ENCODE data around the gene DIS3L. TPM values are rescaled to one million over a fixed set of nuclear protein-coding genes. Genes with fewer than 3 reads are reported as not detected.
"Not testable (repeated sequence)": the region's sequence is repeated elsewhere in the genome, so short reads cannot be mapped to it uniquely, and the experiment has no call there.

Gene DIS3L
- total and polyA plus RNA-seq, 2 experiments from 2014 or later, result 27.2 to 39.6 TPM

GRCh38 chr15:66323312-66323928, 30.1 kb downstream of the DIS3L start:
- Histone ChIP-seq H3K27me3 (no peaks in the 10 kb centered on the region), H3K27ac (peak overlapping the region; percentile 88), H3K4me1 (ENCODE audit: low read depth) (peaks cover 17% of the 10 kb centered on the region), H3K9me3 (ENCODE audit: low read depth) (no peaks in the 10 kb centered on the region), H3K4me3 (no peak overlapping the region), H3K36me3 (peaks cover 22% of the 10 kb centered on the region)
- peak in 1 of 2 donors; percentile 31 for DNase-seq (ENCODE audit: low read depth in 1 of 2, low spot score in 1 of 2)
- no peak for TF ChIP-seq CTCF (IDR thresholded peaks at IDR 0.05; ENCODE audit: low read depth, low read length)

GRCh38 chr15:66326051-66326450, 32.7 kb downstream of the DIS3L start:
- Histone ChIP-seq H3K4me3 (no peak overlapping the region), H3K4me1 (ENCODE audit: low read depth) (peaks cover 17% of the 10 kb centered on the region), H3K9me3 (ENCODE audit: low read depth) (no peaks in the 10 kb centered on the region), H3K36me3 (peaks cover 37% of the 10 kb centered on the region), H3K27ac (no peak overlapping the region), H3K27me3 (no peaks in the 10 kb centered on the region)
- DNase-seq (ENCODE audit: low read depth in 1 of 2, low spot score in 1 of 2), result no peak
- no peak for TF ChIP-seq CTCF (IDR thresholded peaks at IDR 0.05; ENCODE audit: low read depth, low read length)

GRCh38 chr15:66327736-66328135, 34.4 kb downstream of the DIS3L start:
- Histone ChIP-seq H3K4me3 (no peak overlapping the region), H3K27ac (no peak overlapping the region), H3K36me3 (peaks cover 39% of the 10 kb centered on the region), H3K4me1 (ENCODE audit: low read depth) (peaks cover 17% of the 10 kb centered on the region), H3K9me3 (ENCODE audit: low read depth) (no peaks in the 10 kb centered on the region), H3K27me3 (no peaks in the 10 kb centered on the region)
- no peak for TF ChIP-seq CTCF (IDR thresholded peaks at IDR 0.05; ENCODE audit: low read depth, low read length)
- DNase-seq (ENCODE audit: low read depth in 1 of 2, low spot score in 1 of 2), result no peak

GRCh38 chr15:66328771-66329170, 35.4 kb downstream of the DIS3L start:
- no peak for TF ChIP-seq CTCF (IDR thresholded peaks at IDR 0.05; ENCODE audit: low read depth, low read length)
- no peak overlapping the region for H3K4me3 ChIP-seq

GRCh38 chr15:66348530-66348929, 55.2 kb downstream of the DIS3L start:
- not testable (repeated sequence) for H3K27me3 ChIP-seq; H3K36me3 ChIP-seq; H3K9me3 ChIP-seq (ENCODE audit: low read depth); H3K27ac ChIP-seq; DNase-seq (ENCODE audit: low read depth in 1 of 2, low spot score in 1 of 2); H3K4me1 ChIP-seq (ENCODE audit: low read depth); H3K4me3 ChIP-seq

More at GRCh38 chr15:66328771-66329170, 35.4 kb downstream of the DIS3L start:
- Histone ChIP-seq H3K9me3 (ENCODE audit: low read depth) (no peaks in the 10 kb centered on the region), H3K27ac (no peak overlapping the region), H3K36me3 (peaks cover 46% of the 10 kb centered on the region), H3K27me3 (no peaks in the 10 kb centered on the region), H3K4me1 (ENCODE audit: low read depth) (peaks cover 6% of the 10 kb centered on the region)
- no peak for DNase-seq (ENCODE audit: low read depth in 1 of 2, low spot score in 1 of 2)

GRCh38 chr15:66356077-66356358, 62.6 kb downstream of the DIS3L start:
- Histone ChIP-seq H3K4me1 (ENCODE audit: low read depth) (no peaks in the 10 kb centered on the region), H3K36me3 (peaks cover 4% of the 10 kb centered on the region), H3K27me3 (no peaks in the 10 kb centered on the region), H3K4me3 (peak overlapping the region; percentile 51), H3K27ac (peak overlapping the region; percentile 40), H3K9me3 (ENCODE audit: low read depth) (no peaks in the 10 kb centered on the region)
- no peak for TF ChIP-seq CTCF (IDR thresholded peaks at IDR 0.05; ENCODE audit: low read depth, low read length)
- DNase-seq (ENCODE audit: low read depth in 1 of 2, low spot score in 1 of 2), result no peak

All from cardiac muscle cell (in vitro differentiated cells and primary cell).